ENCODE measurements around the gene IDE. TPM values are rescaled to one million over a fixed set of nuclear protein-coding genes. Genes with fewer than 3 reads are reported as not detected.

Gene IDE
- total and polyA plus RNA-seq, 2 of the 13 experiments (the other 11 are each of a cell fraction or from before 2014, with no cell fraction given) = 16.1 to 52.1 TPM

DNA sequence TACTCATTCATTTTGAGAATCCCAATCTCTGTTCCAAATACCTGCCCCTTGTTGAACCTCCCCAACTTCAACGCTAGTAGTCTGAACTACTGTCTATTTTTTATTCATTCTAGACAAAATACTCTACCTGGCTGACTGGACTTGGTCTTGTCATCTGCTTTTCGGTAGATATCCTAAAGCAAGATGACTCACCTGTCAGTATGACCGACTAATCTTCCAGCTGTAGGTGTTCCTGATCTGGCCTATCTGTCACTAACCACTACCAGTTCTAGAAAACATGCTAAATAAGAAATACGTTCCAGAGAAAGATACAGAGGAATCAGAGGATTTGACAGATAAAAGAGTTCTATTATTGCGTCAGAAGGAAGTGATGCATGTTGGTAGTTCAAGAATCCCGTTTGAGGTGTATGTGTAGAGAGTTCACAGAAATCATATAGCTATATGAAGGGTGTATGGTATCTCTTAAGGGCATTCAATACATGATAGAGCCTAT is 81.1 kb downstream of the IDE start (continued):
- TF ChIP-seq, protein P1, sequence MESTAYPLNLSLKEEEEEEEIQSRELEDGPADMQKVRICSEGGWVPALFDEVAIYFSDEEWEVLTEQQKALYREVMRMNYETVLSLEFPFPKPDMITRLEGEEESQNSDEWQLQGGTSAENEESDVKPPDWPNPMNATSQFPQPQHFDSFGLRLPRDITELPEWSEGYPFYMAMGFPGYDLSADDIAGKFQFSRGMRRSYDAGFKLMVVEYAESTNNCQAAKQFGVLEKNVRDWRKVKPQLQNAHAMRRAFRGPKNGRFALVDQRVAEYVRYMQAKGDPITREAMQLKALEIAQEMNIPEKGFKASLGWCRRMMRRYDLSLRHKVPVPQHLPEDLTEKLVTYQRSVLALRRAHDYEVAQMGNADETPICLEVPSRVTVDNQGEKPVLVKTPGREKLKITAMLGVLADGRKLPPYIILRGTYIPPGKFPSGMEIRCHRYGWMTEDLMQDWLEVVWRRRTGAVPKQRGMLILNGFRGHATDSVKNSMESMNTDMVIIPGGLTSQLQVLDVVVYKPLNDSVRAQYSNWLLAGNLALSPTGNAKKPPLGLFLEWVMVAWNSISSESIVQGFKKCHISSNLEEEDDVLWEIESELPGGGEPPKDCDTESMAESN (CRISPR knock-in tag; conservative IDR thresholded peaks at IDR 0.05) = no peak

- DNase-seq (ENCODE audit: low spot score) (no peak), ATAC-seq (no peak), FAIRE-seq (no peak)
- intact Hi-C loops (cut with micrococcal nuclease; ENCODE audit: unreplicated experiment) (no loop called here), in situ Hi-C loops (cut with HindIII; ENCODE audit: extremely low pct_ligation_motif_present, low pct_unique_long_range_greater_than_20kb) (no loop called here)
- Histone ChIP-seq H3K27me3 (ENCODE audit: control insufficient read depth in 1 of 2, insufficient read depth in 2 of 2, low read length in 2 of 2) (no peaks in the 10 kb centered on the region), H3K79me2 (ENCODE audit: insufficient read depth, low read length) (no peaks in the 10 kb centered on the region), H3K4me3 (replicated peaks in 1 of 3; ENCODE audit: insufficient read depth in 1 of 3, low read depth in 2 of 3, low read length in 3 of 3) (no peak overlapping the region), H3K9ac (ENCODE audit: insufficient read depth, low read depth, low read length) (no peak overlapping the region), H3K36me3 (replicated peaks in 1 of 2; ENCODE audit: control insufficient read depth in 1 of 2, insufficient read depth in 2 of 2, low read length in 2 of 2) (peaks cover 13 to 68% of the 10 kb centered on the region in 2 experiments), H3K9me3 (ENCODE audit: low read length) (no peaks in the 10 kb centered on the region), H3K4me1 (ENCODE audit: insufficient read depth, low read length) (no peaks in the 10 kb centered on the region), H3K4me2 (ENCODE audit: low read depth, low read length) (no peak overlapping the region), H4K20me1 (ENCODE audit: insufficient read depth, low read length) (no peaks in the 10 kb centered on the region), H2AFZ (ENCODE audit: low read length) (no peak overlapping the region), H3K27ac (ENCODE audit: extremely low read length, insufficient read depth, low read length) (no peak overlapping the region)
- no TSS peak for BruUV-seq (replicated peaks)
- 98% methylated on average over 2 of the region's 2 CpGs for WGBS (ENCODE audit: low lambda C conversion rate)
- ChIA-PET POLR2A (no interaction called here), CTCF (ENCODE audit: low intra/inter-chr PET ratio, low total read pairs) (no interaction called here)
- TF ChIP-seq RBM22 (optimal IDR thresholded peaks at IDR 0.05; ENCODE audit: low read length) (no peak), CCDC6 (CRISPR knock-in tag; IDR thresholded peaks at IDR 0.05) (no peak), ZNF432 (CRISPR knock-in tag; IDR thresholded peaks at IDR 0.05; ENCODE audit: borderline replicate concordance) (no peak), ZNF7 (CRISPR knock-in tag; IDR thresholded peaks at IDR 0.05) (no peak), MEIS1 (CRISPR knock-in tag; IDR thresholded peaks at IDR 0.05; ENCODE audit: borderline replicate concordance) (no peak), RBAK (CRISPR knock-in tag; IDR thresholded peaks at IDR 0.05) (no peak), ZFP91 (CRISPR knock-in tag; IDR thresholded peaks at IDR 0.05; ENCODE audit: borderline replicate concordance) (no peak), ZEB1 (IDR thresholded peaks at IDR 0.05; ENCODE audit: insufficient replicate concordance, low read depth) (no peak), EEA1 (CRISPR knock-in tag; IDR thresholded peaks at IDR 0.05; ENCODE audit: borderline replicate concordance) (no peak), DNMT1 (CRISPR knock-in tag; IDR thresholded peaks at IDR 0.05) (no peak), ZNF234 (CRISPR knock-in tag; conservative IDR thresholded peaks at IDR 0.05) (no peak), GFI1 (CRISPR knock-in tag; IDR thresholded peaks at IDR 0.05; ENCODE audit: borderline replicate concordance) (no peak), RAD21 (CRISPR knock-in tag; IDR thresholded peaks at IDR 0.05) (no peak), NFKBIZ (CRISPR knock-in tag; IDR thresholded peaks at IDR 0.05) (no peak), MYNN (CRISPR knock-in tag; IDR thresholded peaks at IDR 0.05; ENCODE audit: low read depth) (no peak), ZNF253 (CRISPR knock-in tag; IDR thresholded peaks at IDR 0.05; ENCODE audit: borderline replicate concordance) (no peak)
- TF ChIP-seq, protein P2, sequence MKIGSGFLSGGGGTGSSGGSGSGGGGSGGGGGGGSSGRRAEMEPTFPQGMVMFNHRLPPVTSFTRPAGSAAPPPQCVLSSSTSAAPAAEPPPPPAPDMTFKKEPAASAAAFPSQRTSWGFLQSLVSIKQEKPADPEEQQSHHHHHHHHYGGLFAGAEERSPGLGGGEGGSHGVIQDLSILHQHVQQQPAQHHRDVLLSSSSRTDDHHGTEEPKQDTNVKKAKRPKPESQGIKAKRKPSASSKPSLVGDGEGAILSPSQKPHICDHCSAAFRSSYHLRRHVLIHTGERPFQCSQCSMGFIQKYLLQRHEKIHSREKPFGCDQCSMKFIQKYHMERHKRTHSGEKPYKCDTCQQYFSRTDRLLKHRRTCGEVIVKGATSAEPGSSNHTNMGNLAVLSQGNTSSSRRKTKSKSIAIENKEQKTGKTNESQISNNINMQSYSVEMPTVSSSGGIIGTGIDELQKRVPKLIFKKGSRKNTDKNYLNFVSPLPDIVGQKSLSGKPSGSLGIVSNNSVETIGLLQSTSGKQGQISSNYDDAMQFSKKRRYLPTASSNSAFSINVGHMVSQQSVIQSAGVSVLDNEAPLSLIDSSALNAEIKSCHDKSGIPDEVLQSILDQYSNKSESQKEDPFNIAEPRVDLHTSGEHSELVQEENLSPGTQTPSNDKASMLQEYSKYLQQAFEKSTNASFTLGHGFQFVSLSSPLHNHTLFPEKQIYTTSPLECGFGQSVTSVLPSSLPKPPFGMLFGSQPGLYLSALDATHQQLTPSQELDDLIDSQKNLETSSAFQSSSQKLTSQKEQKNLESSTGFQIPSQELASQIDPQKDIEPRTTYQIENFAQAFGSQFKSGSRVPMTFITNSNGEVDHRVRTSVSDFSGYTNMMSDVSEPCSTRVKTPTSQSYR (CRISPR knock-in tag; IDR thresholded peaks at IDR 0.05; ENCODE audit: borderline replicate concordance) = no peak
These were observed 83.5 kb downstream of the IDE start for GRCh38 chr10:92490387-92490786.

Data from HepG2 (cell line).